ENCODE results near the gene AMN. TPM values are rescaled to one million over a fixed set of nuclear protein-coding genes. Genes with fewer than 3 reads are reported as not detected.

AMN gene
- total RNA-seq, 1 donor from 2014 or later, result 11.8 TPM

DNA sequence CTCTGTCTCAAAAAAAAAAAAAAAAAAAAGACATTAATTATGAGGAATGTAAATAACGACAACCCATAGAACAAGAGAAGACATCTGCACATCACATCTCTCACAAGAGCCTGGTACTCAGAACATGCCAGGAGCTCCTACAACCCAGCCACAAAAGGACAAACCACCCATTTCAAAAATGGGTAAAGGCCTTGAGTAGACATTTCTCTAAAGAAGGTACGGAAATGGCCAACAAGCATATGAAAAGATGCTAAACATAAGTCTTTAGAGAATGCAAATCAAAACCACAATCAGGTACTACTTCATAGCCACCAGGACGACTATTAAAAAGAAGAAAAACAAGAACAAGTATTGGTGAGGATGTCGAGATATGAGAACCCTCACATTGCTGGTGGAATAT is 13.3 kb downstream of the AMN start:
- no peak overlapping the region for H3K4me3 ChIP-seq
- no peaks in the 10 kb centered on the region for H3K9me3 ChIP-seq
- H3K4me1 ChIP-seq, result peaks cover 1% of the 10 kb centered on the region
- H3K27ac ChIP-seq, result no peak overlapping the region
- intact Hi-C loops (cut with DNase I), result no loop called here
- TF ChIP-seq POLR2AphosphoS5 (IDR thresholded peaks at IDR 0.05; ENCODE audit: insufficient read depth in 1 of 2, low read depth in 1 of 2), result no peak
- TF ChIP-seq, protein P1, sequence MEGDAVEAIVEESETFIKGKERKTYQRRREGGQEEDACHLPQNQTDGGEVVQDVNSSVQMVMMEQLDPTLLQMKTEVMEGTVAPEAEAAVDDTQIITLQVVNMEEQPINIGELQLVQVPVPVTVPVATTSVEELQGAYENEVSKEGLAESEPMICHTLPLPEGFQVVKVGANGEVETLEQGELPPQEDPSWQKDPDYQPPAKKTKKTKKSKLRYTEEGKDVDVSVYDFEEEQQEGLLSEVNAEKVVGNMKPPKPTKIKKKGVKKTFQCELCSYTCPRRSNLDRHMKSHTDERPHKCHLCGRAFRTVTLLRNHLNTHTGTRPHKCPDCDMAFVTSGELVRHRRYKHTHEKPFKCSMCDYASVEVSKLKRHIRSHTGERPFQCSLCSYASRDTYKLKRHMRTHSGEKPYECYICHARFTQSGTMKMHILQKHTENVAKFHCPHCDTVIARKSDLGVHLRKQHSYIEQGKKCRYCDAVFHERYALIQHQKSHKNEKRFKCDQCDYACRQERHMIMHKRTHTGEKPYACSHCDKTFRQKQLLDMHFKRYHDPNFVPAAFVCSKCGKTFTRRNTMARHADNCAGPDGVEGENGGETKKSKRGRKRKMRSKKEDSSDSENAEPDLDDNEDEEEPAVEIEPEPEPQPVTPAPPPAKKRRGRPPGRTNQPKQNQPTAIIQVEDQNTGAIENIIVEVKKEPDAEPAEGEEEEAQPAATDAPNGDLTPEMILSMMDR (IDR thresholded peaks at IDR 0.05), result no peak
- no peak for TF ChIP-seq POLR2A (IDR thresholded peaks at IDR 0.05)
- H3K36me3 ChIP-seq, result peaks cover 0 to 59% of the 10 kb centered on the region in 2 donors
- no peak for DNase-seq (ENCODE audit: extremely low spot score in 2 of 2)
- H3K27me3 ChIP-seq, result no peaks in the 10 kb centered on the region

DNA sequence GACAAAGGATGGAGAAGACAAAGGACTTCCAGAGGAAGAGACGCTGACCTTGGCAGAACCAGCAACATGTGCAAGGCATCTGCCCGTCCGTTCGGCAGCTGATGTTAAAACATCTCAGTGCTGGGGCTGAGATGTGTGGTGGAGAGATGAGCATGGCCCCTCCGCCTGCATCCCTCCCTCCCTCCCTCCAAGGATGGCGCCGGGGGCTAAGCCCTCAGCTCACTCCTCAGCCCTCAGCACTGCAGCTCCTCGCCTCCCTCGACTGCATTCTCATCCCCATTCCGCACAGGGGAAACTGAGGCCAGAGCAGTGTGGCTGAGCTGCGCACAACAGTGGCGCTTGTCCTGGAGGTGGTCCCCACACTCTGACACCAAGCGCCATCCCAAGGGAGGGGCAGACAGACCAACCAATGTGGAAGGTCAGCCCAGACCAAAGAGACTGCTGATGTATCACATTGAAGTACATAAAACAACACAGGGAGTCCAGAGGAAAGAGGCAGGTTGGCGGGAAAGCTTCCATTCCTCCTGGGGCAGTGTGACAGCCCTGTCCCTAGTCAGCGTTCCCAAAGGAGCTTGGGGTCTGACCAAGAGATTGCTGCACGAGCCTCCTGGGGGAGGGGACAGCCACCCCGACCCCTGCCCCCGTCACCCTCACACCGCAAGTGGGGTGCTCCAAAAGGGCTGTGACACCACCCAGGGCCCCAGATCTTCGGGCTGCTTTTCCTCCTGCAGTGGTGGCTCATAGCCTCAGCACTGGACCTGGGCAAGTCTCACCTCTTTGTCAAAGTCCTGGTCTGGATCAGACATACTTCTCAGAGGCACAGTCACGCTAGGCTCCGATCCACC is 15.1 kb downstream of the AMN start:
- H3K4me3 ChIP-seq, result no peak overlapping the region
- H3K27me3 ChIP-seq, result no peaks in the 10 kb centered on the region
- no peak for DNase-seq (ENCODE audit: extremely low spot score in 2 of 2)
- TF ChIP-seq, protein P1 (IDR thresholded peaks at IDR 0.05), result no peak
- TF ChIP-seq POLR2A (IDR thresholded peaks at IDR 0.05), result no peak
- TF ChIP-seq POLR2AphosphoS5 (IDR thresholded peaks at IDR 0.05; ENCODE audit: insufficient read depth in 1 of 2, low read depth in 1 of 2), result no peak
- intact Hi-C loops (cut with DNase I), result no loop called here
- H3K4me1 ChIP-seq, result no peaks in the 10 kb centered on the region
- H3K9me3 ChIP-seq, result no peaks in the 10 kb centered on the region
- peaks cover 0 to 71% of the 10 kb centered on the region in 2 donors for H3K36me3 ChIP-seq
- H3K27ac ChIP-seq, result no peak overlapping the region

DNA sequence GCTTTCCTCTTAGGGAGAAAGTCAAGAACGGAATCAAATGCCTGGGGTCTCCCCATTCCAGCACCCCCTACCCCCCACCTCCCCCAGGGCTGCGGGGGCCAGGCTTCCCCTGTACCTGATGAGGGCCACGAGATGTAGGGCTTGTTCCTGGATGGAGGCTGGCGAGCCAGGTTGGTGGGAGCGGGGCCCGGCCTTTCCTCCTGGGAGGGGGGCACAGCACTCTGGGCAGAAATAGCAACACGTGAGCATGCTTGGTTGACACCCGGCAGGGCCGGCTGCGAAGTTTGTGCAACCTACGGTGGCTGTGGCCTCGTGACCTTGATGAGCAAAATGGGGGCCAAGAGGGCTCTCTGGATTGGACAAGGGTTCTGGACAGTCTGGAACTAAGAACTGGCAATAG is 15.7 kb downstream of the AMN start:
- no peaks in the 10 kb centered on the region for H3K9me3 ChIP-seq
- H3K4me1 ChIP-seq, result no peaks in the 10 kb centered on the region
- peaks cover 0 to 70% of the 10 kb centered on the region in 2 donors for H3K36me3 ChIP-seq
- DNase-seq (ENCODE audit: extremely low spot score in 2 of 2), result no peak
- no peak for TF ChIP-seq POLR2AphosphoS5 (IDR thresholded peaks at IDR 0.05; ENCODE audit: insufficient read depth in 1 of 2, low read depth in 1 of 2)
- TF ChIP-seq, protein P1 (IDR thresholded peaks at IDR 0.05), result no peak
- no peak for TF ChIP-seq POLR2A (IDR thresholded peaks at IDR 0.05)
- no peak overlapping the region for H3K4me3 ChIP-seq
- no peak overlapping the region for H3K27ac ChIP-seq
- intact Hi-C loops (cut with DNase I), result no loop called here
- no peaks in the 10 kb centered on the region for H3K27me3 ChIP-seq

DNA sequence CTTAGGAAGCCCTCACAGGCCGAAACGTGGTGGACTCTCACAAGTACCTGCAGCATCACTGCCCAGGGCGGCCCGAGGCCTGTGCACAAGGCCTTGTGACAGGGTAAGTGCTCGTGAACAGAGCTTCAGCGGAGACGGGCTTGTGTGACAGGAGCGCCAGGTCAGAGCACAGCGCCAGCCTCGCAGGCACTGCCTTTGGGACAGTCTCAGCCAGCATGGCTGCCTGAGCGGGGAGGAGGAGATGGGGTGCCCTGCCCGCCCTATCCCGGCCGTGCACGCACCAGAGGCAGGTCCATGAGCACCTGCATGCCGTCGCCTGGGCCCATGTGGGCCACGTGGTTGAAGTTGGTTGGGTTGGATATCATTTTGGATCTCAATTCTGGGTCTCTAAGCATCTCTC is 16.9 kb downstream of the AMN start:
- DNase-seq (ENCODE audit: extremely low spot score in 2 of 2), result no peak
- H3K4me1 ChIP-seq, result no peaks in the 10 kb centered on the region
- H3K27ac ChIP-seq, result no peak overlapping the region
- peaks cover 0 to 73% of the 10 kb centered on the region in 2 donors for H3K36me3 ChIP-seq
- intact Hi-C loops (cut with DNase I), result no loop called here
- no peaks in the 10 kb centered on the region for H3K27me3 ChIP-seq
- no peaks in the 10 kb centered on the region for H3K9me3 ChIP-seq
- no peak overlapping the region for H3K4me3 ChIP-seq
- no peak for TF ChIP-seq POLR2AphosphoS5 (IDR thresholded peaks at IDR 0.05; ENCODE audit: insufficient read depth in 1 of 2, low read depth in 1 of 2)
- TF ChIP-seq POLR2A (IDR thresholded peaks at IDR 0.05), result no peak
- TF ChIP-seq, protein P1 (IDR thresholded peaks at IDR 0.05), result no peak
